ENCODE measurements around the gene ARAP1.

The ARAP1 gene

DNA sequence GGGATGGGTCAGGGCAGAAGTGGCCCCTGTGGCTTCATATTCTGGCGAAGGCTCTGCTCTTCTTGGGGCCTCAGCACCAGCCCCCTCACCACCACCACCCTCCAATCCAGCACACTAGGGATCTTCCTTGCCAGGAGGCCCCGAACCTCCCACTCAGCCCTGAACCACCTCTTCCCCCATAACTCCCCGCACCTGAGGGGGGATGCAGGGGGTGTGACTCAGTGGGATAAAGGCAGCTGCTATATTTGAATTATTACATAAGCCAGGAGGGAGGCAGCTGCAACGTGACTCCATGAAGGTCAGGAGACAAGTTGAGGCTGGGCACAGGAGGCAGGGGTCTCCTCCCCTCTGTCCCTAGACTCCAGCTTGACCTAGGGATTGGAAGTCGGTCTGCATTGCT is 72.3 kb downstream of the ARAP1 start:
- no peak for DNase-seq

DNA sequence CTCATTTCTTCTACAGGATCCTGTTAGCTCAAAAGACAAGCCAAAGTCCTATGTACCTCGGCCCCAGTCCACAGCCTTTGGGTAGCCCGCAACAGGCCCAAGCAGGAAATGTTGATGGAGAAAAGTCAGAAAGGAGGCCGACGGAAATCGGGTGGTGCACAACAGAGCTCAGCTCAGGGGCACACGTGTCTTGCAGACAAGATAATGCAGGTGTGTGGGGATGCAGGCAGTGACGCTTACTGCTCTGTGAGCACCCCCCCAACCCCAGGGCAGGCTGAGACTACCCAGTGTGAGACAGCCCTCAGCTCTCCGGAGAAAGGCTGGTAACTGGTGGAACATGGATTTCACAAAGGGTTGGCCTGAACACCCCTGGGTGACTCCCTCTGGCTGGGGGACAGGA is 73.7 kb downstream of the ARAP1 start:
- DNase-seq, result no peak

DNA sequence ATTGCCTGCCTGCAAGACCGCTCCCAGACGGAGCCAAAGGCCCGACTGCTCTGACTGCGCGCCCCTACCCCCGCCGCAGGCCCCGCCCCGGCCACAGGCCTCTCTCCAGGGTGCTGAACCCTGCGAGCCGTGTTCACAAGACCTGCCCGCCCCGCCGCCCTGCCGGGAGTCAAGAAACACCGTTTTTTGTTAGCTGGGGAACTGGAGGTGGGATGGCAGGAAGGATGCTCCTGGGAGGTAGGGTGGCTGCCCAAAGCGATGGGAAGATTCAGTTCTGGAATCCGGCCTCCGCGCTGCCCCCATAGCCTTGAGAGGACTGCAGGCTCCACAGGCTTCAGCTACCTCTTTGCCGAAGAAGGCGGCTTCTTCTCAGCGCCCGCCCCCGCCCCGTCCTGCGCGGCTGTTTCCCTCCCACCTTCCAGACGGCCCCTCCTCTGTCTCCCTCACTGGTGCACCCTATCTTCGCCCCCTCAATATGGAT is 75.3 kb downstream of the ARAP1 start:
- DNase-seq, result peak; percentile 47

GRCh38 chr11:72675221-72675620 is 77.0 kb downstream of the ARAP1 start:
- no peak for DNase-seq

DNA sequence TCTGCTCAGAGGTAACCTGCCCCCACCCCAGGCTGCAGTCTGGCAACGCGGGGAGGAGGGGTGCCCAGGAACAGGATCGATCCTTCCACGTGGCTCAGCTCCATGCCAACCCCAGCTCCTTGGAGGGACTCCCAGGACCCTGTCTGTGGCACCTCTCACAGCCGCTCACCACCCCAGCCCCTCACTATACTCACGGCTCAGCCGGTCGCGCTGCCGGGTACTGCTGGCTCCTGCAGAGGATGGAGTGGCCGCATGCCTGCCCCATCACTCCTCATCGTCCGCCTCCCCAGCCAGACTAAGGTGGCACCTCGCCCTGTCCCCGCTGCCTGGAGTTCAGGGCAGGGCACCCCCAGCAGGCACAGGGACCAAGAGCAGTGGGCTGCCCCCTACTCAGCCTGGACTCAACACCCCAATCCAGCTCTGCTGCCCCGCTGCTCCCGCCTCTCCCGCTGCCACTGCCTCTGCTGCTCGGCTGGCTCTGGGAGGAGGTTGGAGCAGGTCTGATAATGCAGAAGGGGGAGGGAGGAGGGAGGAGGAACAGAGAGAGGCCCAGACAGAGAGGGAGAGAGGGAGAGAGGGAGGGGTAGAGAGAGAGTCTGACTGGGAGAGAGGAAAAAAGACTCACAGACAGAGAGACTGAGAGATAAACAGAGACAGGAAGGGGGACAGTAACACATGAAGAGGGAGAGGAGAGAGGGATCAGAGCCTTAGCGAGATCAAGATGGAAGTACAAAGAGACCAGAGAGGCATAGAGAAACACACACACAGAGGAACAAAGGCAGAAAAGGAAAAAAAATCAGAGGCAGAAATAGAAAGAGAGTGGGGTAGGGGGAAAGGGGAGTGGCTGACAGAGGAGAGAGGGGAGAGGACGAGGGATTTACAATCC is 78.0 kb downstream of the ARAP1 start, which contains the start of gene PDE2A:
Gene PDE2A, minus strand, starts transcription at position 480 of the 886 bp plus-strand sequence. Its CDS starts 215 bp downstream, at position 265.
- no peak for DNase-seq

DNA sequence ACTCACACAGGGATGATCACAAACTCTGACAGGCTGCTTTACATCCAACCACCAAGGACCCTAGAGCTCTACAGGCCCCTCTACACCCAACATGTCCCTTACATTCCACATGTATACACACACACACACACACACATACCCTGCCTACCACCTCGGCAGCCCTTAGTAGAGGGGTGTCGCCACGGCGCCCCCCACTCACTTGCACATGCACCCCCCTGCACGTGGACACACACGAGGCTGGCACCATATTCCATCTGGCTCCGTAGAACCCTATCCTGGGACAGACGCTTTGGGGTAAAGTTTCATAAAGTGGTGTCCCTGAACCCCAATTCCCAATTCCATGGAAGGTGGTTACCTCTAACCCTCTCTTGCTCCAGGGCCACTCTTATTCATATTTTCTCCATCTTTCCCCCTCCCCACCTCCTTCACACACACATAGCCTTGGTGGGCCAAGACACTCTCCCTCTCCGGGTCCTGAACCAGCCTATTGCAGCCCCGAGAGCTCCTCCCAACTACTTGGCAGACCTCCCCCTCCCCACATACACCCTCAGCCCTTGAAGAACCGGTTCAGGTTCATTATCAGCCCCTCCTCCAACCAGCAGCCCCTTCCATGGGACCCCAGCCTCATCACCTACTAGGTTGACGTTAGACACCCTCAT is 78.8 kb downstream of the ARAP1 start:
- DNase-seq, result no peak

DNA sequence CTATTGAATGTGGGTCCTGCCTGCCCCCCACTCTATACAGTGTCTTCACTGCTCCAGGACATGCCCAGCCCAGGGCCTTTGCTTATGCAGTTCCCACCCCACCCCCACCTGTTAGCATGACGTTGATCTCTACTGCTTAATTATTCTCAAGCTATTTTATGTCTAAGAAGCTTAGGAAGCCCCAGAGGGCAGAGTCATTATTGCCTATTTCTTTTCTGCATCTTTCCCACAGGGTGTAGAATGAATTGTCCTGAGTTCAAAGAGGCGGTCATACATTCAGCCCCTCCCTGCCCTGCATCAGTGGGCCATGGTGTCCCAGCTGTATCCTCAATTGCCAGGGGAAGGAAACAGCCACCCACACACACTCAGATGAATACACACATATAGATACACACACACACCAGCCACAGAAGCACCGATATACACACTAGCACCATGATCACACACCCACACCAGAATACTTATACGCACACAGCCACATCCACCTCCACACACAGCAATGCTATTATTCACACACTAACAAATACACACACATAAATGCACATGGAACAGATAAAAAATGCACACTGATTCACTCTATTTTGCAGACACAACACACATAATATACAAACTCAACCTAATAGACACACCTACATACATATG is 79.5 kb downstream of the ARAP1 start:
- no peak for DNase-seq

- no peak for DNase-seq
Observed at GRCh38 chr11:72671152-72672099, 80.8 kb downstream of the ARAP1 start.

- no peak for DNase-seq
Observed at GRCh38 chr11:72670041-72670440, 82.2 kb downstream of the ARAP1 start.

DNA sequence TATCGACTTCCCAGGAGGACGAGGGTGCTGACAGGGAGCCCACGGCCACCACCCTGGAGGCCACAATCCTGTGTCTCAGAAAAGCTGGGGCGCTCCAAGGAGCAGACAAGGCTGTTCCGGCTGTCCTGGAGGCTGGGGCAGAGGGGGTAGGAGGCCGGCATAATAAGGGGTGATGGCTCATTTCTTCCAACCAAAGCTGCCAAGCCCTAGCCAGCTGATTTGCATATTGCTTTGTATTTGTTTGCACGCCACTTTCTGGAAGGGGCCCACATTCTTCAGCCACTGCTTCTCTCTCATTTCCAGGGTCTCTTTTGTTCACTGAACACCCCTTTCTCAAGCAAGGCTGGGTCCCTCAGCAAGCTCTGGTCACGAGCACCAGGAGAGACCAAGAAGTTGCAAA is 82.7 kb downstream of the ARAP1 start:
- peak; percentile 22 for DNase-seq

GRCh38 chr11:72668629-72669347 is 83.4 kb downstream of the ARAP1 start:
- peak; percentile 81 for DNase-seq

DNA sequence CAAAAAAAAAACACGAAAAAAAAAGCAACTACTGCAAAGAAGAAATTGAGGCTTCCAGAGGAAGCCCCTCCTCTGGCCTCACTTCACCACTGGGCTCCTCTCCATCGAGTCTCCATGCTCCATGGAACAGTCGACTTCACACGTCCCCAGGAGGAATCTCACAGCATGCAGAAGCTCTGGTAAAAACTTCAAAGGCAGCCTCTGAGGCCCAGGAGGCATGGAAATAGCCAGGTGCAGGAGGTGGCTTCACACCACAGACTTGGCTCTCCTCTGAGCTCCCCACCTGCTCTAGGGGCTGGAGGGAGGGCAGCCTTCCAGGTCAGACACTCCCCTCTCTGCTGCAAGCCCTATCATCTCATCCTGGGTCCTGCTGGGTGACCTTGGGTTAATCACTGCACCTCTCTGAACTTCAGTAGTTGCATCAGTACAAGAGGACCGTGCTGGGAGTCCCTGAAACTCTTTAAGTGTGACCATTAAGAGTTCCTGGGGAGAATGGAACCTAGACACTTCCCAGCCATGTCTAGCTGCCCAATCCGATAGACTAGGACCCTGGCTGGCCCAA is 86.2 kb downstream of the ARAP1 start:
- DNase-seq, result no peak

- DNase-seq, result no peak
Observed at GRCh38 chr11:72662036-72662435, 90.2 kb downstream of the ARAP1 start.

DNA sequence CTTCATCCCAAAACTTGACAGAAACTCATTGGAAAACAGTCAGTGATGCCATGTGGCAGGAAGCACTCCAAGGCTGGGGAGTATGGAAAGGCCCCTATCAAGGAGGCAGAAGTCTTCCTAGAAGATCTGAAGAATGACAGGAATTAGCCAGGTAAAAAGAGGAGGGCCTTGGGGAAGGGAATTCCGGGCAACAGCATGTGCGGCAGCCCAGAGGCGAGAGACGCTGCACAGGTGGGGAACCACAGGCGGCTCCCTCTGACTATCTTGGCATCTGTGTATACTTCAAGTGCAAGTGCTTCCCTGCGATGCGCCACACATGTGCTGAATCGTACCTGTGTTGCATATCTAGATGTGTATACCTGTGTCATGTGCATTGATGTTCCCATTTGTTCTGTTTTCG is 90.7 kb downstream of the ARAP1 start:
- no peak for DNase-seq

DNA sequence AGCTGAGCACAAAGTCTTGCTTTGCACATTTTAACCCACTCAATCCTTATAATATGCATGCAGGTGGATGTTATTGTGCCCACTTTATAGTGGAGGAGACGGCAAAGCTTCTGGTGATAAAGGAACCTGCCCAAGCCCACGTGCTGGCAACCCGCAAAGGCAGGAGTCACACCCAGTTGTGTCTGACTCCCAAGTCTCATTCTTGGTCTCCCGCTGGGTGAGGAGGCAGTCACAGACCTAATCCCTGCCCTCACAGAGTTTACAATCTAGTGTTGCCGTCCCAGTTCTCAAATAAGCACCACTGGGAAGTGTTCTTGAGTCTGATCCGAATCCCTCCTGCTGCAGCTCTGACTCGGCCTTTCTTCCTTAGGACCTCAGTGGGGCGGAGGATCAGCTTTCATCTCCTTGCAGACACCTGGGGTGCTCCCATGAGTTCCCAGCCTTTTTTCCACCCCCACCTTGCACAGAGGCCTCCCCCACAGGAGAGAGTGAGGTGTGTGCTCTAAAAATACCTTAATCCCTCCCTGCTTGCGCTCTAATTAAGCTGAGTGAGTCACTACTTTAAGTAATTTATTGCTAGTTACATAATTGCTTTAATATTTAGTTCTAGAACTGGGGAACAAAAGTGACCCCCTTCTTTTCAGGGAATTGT is 93.1 kb downstream of the ARAP1 start:
- no peak for DNase-seq

DNA sequence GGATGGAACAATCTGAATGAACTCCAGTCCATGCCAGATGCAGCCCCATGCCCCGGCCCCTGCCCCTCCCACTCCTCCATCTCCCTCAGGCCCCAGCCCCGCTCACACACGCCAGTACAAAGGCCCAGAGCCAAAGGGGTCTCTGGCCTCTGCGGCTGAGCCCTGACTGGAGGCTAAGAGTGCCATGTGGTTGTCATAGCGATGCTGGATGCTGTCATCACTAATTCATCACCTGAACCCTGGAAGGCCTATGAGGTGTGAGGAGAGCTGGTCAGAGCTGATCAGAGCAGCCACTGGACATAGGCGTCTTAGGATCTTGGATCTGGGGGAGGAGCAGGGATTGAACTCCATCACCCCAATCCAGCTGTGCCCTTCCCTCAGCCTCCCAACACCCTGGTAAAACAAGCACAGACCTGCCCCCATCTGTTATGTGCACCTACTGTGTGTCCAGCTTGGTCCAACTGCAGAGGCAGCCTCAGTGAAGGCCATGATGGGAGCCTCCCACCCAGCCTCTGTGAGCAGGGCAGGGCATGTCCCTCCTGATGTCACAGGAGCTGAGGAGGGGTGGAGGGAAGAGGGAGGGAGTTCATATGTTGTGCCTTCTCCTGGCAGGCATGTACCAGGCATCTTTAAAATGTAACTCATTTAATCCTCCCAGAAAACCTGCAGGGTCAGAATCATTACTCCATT is 94.7 kb downstream of the ARAP1 start:
- no peak for DNase-seq

- no peak for DNase-seq
Observed at GRCh38 chr11:72655896-72656464, 96.2 kb downstream of the ARAP1 start.

DNA sequence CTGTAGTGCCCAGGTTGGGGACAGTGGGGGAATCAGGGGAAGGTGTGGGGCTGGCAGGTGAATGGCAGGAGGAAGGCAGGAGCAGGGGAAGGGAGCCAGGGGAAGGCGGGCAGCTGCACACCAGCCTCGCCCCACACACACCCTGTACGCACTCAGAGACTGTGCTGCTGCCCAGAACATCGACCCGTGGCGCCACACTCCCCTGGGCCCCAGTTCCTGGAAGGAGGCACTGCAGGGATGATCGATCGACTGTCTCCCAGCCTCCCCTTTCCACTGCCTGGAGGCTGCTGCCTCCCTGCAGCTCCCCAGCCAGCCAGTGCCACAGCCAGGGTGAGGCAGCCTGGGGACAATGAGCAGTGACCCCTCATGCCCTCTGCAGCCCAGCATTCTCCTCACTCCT is 97.2 kb downstream of the ARAP1 start:
- DNase-seq, result no peak

- DNase-seq, result no peak
Observed at GRCh38 chr11:72653649-72654048, 98.6 kb downstream of the ARAP1 start.
